ENCODE data around the gene HOXB2.

HOXB2 gene

GRCh38 chr17:48553826-48554225 is 8.9 kb upstream of the HOXB2 start:
- in situ Hi-C loops (cut with MboI; ENCODE audit: low sequenced_read_pairs) = no loop called here

- in situ Hi-C loops (cut with MboI; ENCODE audit: low sequenced_read_pairs) = no loop called here
These were observed 8.3 kb upstream of the HOXB2 start for GRCh38 chr17:48553190-48553547.

- in situ Hi-C loops (cut with MboI; ENCODE audit: low sequenced_read_pairs) = no loop called here
These were observed 7.7 kb upstream of the HOXB2 start for GRCh38 chr17:48552466-48553189.

- in situ Hi-C loops (cut with MboI; ENCODE audit: low sequenced_read_pairs) = no loop called here
These were observed 6.9 kb upstream of the HOXB2 start for GRCh38 chr17:48551596-48552465.

GRCh38 chr17:48551214-48551555 is 6.3 kb upstream of the HOXB2 start:
- in situ Hi-C loops (cut with MboI; ENCODE audit: low sequenced_read_pairs) = no loop called here

- in situ Hi-C loops (cut with MboI; ENCODE audit: low sequenced_read_pairs) = no loop called here
These were observed 5.7 kb upstream of the HOXB2 start for GRCh38 chr17:48550502-48551213.

- in situ Hi-C loops (cut with MboI; ENCODE audit: low sequenced_read_pairs) = no loop called here
These were observed 5.1 kb upstream of the HOXB2 start for GRCh38 chr17:48549914-48550501.

GRCh38 chr17:48549281-48549630 is 4.3 kb upstream of the HOXB2 start:
- in situ Hi-C loops (cut with MboI; ENCODE audit: low sequenced_read_pairs) = no loop called here

- in situ Hi-C loops (cut with MboI; ENCODE audit: low sequenced_read_pairs) = no loop called here
These were observed 3.8 kb upstream of the HOXB2 start for GRCh38 chr17:48548523-48549280.

GRCh38 chr17:48547808-48548522 is 3.1 kb upstream of the HOXB2 start:
- in situ Hi-C loops (cut with MboI; ENCODE audit: low sequenced_read_pairs) = no loop called here

GRCh38 chr17:48546924-48547807 is 2.3 kb upstream of the HOXB2 start:
- in situ Hi-C loops (cut with MboI; ENCODE audit: low sequenced_read_pairs) = no loop called here

GRCh38 chr17:48546137-48546923 is 1.4 kb upstream of the HOXB2 start:
- in situ Hi-C loops (cut with MboI; ENCODE audit: low sequenced_read_pairs) = no loop called here

GRCh38 chr17:48545539-48545938 is 630 bp upstream of the HOXB2 start:
- in situ Hi-C loops (cut with MboI; ENCODE audit: low sequenced_read_pairs) = no loop called here

- in situ Hi-C loops (cut with MboI; ENCODE audit: low sequenced_read_pairs) = no loop called here
These were observed 424 bp downstream of the HOXB2 start for GRCh38 chr17:48544349-48545021.

GRCh38 chr17:48543854-48544348 is 1.0 kb downstream of the HOXB2 start:
- in situ Hi-C loops (cut with MboI; ENCODE audit: low sequenced_read_pairs) = no loop called here

GRCh38 chr17:48543107-48543853 is 1.6 kb downstream of the HOXB2 start:
- in situ Hi-C loops (cut with MboI; ENCODE audit: low sequenced_read_pairs) = no loop called here

GRCh38 chr17:48542698-48543106 is 2.2 kb downstream of the HOXB2 start:
- in situ Hi-C loops (cut with MboI; ENCODE audit: low sequenced_read_pairs) = no loop called here
